Measurements from ENCODE around the gene LRRC23.

DNA sequence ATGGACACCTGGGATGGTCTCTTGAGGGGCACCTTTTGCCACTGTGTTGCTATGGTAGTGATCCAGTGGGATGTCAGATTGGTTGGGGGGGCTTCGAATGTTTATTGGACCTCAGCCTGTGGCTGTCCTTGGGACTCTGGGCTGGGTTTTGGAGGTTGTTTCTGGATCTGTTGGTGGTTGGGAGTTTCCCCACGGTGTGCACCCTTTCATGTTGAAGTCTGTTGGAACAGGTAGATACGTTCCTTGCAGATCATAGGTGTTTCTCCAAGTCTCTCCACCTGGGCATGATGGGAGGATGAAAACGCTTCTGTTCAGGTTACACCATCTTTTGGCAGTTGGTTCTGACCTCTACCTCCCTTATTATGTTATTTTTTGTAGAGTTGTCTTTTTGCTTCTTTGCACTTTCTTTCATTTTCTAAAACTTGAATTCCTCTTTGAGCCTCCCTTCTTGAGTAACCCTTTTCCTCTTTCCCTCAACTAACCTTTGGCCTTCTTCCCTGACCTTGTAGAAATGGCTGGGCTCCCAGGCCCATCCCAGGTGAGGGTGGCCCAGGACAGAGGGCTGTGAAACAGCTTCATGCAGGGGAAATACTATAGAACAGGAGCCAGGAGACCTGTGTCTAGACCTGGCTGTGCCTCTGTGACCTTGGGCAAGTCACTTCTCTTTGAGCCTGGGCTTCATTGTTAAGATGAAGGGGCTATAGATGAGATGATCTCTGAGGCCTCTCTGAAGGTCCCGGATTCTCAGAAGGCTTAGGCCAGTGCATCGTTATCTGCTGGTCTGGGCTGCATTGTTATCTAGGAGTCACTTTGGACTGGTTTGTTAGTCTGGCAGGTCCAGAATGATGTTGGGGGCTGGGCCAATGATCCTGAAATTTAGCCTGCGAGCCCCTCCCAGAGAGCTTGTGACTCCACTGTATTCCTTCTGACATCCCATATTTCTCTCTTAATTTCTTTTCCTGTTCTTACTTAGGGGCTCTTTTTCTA lies 25.1 kb downstream of the LRRC23 start:
- TF ChIP-seq, protein P1, sequence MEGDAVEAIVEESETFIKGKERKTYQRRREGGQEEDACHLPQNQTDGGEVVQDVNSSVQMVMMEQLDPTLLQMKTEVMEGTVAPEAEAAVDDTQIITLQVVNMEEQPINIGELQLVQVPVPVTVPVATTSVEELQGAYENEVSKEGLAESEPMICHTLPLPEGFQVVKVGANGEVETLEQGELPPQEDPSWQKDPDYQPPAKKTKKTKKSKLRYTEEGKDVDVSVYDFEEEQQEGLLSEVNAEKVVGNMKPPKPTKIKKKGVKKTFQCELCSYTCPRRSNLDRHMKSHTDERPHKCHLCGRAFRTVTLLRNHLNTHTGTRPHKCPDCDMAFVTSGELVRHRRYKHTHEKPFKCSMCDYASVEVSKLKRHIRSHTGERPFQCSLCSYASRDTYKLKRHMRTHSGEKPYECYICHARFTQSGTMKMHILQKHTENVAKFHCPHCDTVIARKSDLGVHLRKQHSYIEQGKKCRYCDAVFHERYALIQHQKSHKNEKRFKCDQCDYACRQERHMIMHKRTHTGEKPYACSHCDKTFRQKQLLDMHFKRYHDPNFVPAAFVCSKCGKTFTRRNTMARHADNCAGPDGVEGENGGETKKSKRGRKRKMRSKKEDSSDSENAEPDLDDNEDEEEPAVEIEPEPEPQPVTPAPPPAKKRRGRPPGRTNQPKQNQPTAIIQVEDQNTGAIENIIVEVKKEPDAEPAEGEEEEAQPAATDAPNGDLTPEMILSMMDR (optimal IDR thresholded peaks at IDR 0.05 in 1 of 3, IDR thresholded peaks at IDR 0.05 in 1 of 3, conservative IDR thresholded peaks at IDR 0.05 in 1 of 3; ENCODE audit: extremely low read depth in 1 of 3, insufficient read depth in 2 of 3, low read length in 3 of 3) = no peak
- TF ChIP-seq EZH2 (IDR thresholded peaks at IDR 0.05; ENCODE audit: low read length) = no peak
